Left lung (tissue), 10 donors: ENCODE data around the gene PKMYT1. TPM values are rescaled to one million over a fixed set of nuclear protein-coding genes. Genes with fewer than 3 reads are reported as not detected.

Source experiments
- ATAC-seq: fragments of 200-7000 bp; cut with Tn5 transposase; one replicate; pipeline ENCODE4 v1.9.1; 2020; ENCODE audit warnings: moderate library complexity
- DNase-seq, 4 donors: peaks; one replicate each; pipeline ENCODE4 v3.0.0-alpha.2; 2013 to 2020
- H3K27ac ChIP-seq, 2 donors: fragments of 200-600 bp; sonication (generic) in 1 of 2; one replicate each; pipeline versions ENCODE4 v1.5.0 to v1.8.0; 2020 to 2021
- H3K27me3 ChIP-seq, 2 donors: fragments of 200-600 bp; sonication (generic) in 1 of 2; one replicate each; pipeline versions ENCODE4 v1.5.0 to v1.8.0; 2020 to 2021
- H3K36me3 ChIP-seq, 2 donors: fragments of 200-600 bp; sonication (generic) in 1 of 2; one replicate each; pipeline versions ENCODE4 v1.5.0 to v1.8.0; 2020 to 2021
- H3K4me1 ChIP-seq, 2 donors: fragments of 200-600 bp; one replicate each; pipeline ENCODE4 v1.8.0; 2021
- H3K4me3 ChIP-seq, 2 donors: fragments of 200-600 bp; sonication (generic) in 1 of 2; one replicate each; pipeline versions ENCODE4 v1.5.0 to v1.8.0; 2020 to 2021; ENCODE audit warnings: mild to moderate bottlenecking in 1 of 2
- H3K9me3 ChIP-seq, 2 donors: fragments of 200-600 bp; sonication (generic) in 1 of 2; one replicate each; pipeline versions ENCODE4 v1.5.0 to v1.8.0; 2020 to 2021
- intact Hi-C, 2 donors: fragments of 100-400 bp; cut with DNase I; formaldehyde crosslinking; loops; one replicate each; pipeline versions ENCODE4 v1.11.2 to v1.14.2; 2022
- polyA plus RNA-seq, 6 donors: library from polyadenylated mRNA; unstranded; fragments of 120-200 nt; gene quantifications; one replicate each; pipeline ENCODE4 v1.2.1, GENCODE V29; 2013; ENCODE audit not compliant: insufficient read length in 6 of 6
- total RNA-seq, 2 donors: library from RNA; stranded (reverse); fragmentation: NEBNext Ultra II Directional; extraction: Animal tissue kit (Norgen Biotek cat#: 25700); gene quantifications; one replicate each; pipeline ENCODE4 v1.2.1, GENCODE V29; 2021
- TF ChIP-seq, protein P1 (sequence below), 2 donors: fragments of 200-600 bp; sonication (generic) in 1 of 2; IDR thresholded peaks; one replicate each; pipeline versions ENCODE4 v1.5.0 to v1.8.0; 2021; ENCODE audit warnings: antibody characterized with exemption in 2 of 2
- donor health status: DM: no; HTN: yes; CAD: no.
- donor health status: DM: no; HTN: no; CAD: no.

Gene PKMYT1
- total and polyA plus RNA-seq, 8 donors, result 13.9 to 21.8 (median 17.2) TPM

DNA sequence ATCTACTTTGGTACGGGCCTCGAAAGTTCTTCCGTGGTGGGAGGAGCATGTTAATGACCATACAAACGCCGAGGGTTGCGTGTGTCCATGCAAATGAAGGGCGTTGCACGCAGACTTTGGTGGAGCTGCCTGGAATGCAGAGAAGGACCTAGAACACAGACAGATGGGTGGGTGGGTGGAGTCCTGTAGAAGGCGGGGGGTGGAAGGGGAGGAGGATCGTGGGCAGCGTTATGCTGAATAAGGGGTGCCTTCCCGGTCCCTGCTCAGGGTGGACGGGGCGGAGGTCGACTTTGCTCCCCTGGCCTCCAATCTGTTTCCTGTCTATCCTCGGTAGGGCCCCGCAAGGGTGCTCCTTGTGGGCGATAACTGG lies 11.9 kb downstream of the PKMYT1 start:
- Histone ChIP-seq H3K4me3 (peak overlapping the region; percentile 72 to 80), H3K4me1 (peaks cover 19 to 74% of the 10 kb centered on the region in 2 donors), H3K27ac (no peak overlapping the region), H3K27me3 (peaks cover 53 to 54% of the 10 kb centered on the region in 2 donors), H3K36me3 (peaks cover 0 to 7% of the 10 kb centered on the region in 2 donors), H3K9me3 (no peaks in the 10 kb centered on the region)
- intact Hi-C loops, result no loop called here
- TF ChIP-seq, protein P1, sequence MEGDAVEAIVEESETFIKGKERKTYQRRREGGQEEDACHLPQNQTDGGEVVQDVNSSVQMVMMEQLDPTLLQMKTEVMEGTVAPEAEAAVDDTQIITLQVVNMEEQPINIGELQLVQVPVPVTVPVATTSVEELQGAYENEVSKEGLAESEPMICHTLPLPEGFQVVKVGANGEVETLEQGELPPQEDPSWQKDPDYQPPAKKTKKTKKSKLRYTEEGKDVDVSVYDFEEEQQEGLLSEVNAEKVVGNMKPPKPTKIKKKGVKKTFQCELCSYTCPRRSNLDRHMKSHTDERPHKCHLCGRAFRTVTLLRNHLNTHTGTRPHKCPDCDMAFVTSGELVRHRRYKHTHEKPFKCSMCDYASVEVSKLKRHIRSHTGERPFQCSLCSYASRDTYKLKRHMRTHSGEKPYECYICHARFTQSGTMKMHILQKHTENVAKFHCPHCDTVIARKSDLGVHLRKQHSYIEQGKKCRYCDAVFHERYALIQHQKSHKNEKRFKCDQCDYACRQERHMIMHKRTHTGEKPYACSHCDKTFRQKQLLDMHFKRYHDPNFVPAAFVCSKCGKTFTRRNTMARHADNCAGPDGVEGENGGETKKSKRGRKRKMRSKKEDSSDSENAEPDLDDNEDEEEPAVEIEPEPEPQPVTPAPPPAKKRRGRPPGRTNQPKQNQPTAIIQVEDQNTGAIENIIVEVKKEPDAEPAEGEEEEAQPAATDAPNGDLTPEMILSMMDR (IDR thresholded peaks at IDR 0.05), result no peak
- DNase-seq, result no peak
- ATAC-seq, result no peak

GRCh38 chr16:2967721-2968161 lies 12.5 kb downstream of the PKMYT1 start:
- peaks cover 0 to 7% of the 10 kb centered on the region in 2 donors for H3K36me3 ChIP-seq
- H3K27ac ChIP-seq, result no peak overlapping the region
- H3K4me1 ChIP-seq, result peaks cover 21 to 78% of the 10 kb centered on the region in 2 donors
- DNase-seq (peak in 1 of 4 donors; percentile 71), ATAC-seq (no peak)
- intact Hi-C loops, result no loop called here
- no peak overlapping the region for H3K4me3 ChIP-seq
- TF ChIP-seq, protein P1 (IDR thresholded peaks at IDR 0.05), result no peak
- H3K27me3 ChIP-seq, result peaks cover 59 to 60% of the 10 kb centered on the region in 2 donors
- no peaks in the 10 kb centered on the region for H3K9me3 ChIP-seq

DNA sequence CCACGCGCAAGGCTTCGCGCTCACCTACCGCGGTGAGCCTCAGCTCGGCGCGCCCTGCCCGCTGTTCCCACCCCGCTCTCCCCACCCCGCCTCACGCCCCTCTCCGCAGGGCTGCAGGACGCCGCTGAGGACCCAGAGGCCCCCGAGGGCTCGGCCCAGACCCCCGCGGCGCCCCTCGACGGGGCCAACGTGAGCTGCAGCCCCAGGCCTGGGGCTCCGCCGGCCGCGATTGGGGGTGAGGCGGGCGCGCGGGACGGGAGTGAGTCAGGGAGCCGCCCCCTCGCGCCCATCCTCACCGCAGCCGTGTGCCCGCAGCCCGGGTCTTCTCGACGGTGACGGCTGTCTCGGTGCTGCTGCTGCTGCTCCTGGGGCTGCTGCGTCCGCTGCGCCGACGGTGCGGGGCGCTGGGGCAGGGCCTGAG lies 13.0 kb downstream of the PKMYT1 start:
- peak in 1 of 4 donors; percentile 77 for DNase-seq
- H3K4me1 ChIP-seq, result peaks cover 21 to 78% of the 10 kb centered on the region in 2 donors

DNA sequence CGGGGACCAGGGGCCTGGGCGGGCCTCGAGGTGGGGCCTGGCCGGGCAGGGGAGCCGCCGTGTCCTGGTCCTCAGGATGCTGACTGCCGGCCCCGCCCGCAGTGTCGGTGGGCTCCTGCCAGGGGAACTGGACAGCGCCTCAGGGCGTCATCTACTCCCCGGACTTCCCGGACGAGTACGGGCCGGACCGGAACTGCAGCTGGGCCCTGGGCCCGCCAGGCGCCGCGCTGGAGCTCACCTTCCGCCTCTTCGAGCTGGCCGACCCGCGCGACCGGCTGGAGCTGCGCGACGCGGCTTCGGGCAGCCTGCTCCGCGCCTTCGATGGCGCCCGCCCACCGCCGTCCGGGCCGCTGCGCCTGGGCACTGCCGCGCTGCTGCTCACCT lies 13.4 kb downstream of the PKMYT1 start:
- peak in 2 of 4 donors; percentile 46 to 87 for DNase-seq
- H3K4me1 ChIP-seq, result peaks cover 21 to 78% of the 10 kb centered on the region in 2 donors
- H3K27ac ChIP-seq, result no peak overlapping the region
- H3K36me3 ChIP-seq, result peaks cover 0 to 2% of the 10 kb centered on the region in 2 donors
- peaks cover 68 to 70% of the 10 kb centered on the region in 2 donors for H3K27me3 ChIP-seq
- TF ChIP-seq, protein P1 (IDR thresholded peaks at IDR 0.05), result no peak
- ATAC-seq, result no peak
- H3K9me3 ChIP-seq, result no peaks in the 10 kb centered on the region
- H3K4me3 ChIP-seq, result peak overlapping the region in 1 of 2 donors; percentile 13
- intact Hi-C loops, result no loop called here

More for the DNA sequence above, 13.0 kb downstream of the PKMYT1 start:
- no peak overlapping the region for H3K27ac ChIP-seq
- H3K36me3 ChIP-seq, result peaks cover 0 to 6% of the 10 kb centered on the region in 2 donors
- TF ChIP-seq, protein P1 (IDR thresholded peaks at IDR 0.05), result no peak
- H3K9me3 ChIP-seq, result no peaks in the 10 kb centered on the region
- H3K4me3 ChIP-seq, result peak overlapping the region in 1 of 2 donors; percentile 13
- H3K27me3 ChIP-seq, result peaks cover 64 to 65% of the 10 kb centered on the region in 2 donors
- intact Hi-C loops, result no loop called here
- no peak for ATAC-seq

DNA sequence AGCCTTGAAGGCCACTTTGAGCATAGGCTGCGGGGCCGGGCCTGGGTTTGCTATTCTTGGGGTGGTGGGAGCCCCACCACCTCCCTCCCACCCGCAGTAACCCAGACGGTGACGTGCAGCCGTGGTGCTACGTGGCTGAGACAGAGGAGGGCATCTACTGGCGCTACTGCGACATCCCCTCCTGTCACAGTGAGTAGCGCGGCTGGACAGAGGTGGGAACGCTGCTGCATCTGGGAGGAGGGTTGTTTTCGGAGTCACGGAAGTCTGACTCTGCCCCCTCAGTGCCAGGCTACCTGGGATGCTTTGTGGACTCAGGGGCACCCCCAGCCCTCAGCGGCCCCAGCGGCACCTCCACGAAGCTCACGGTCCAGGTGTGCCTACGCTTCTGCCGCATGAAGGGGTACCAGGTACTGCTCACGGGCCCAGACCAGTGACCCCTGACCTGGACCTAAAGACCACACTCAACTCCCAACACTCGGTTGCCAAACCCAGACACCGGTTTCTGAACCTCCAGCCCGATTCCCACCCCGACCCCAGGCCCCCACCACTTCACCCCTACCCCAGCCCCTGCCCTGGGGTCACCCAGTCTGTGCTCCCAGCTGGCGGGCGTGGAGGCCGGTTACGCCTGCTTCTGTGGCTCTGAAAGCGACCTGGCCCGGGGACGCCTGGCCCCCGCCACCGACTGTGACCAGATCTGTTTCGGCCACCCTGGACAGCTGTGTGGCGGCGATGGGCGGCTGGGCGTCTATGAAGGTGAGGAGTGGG lies 14.0 kb downstream of the PKMYT1 start:
- Histone ChIP-seq H3K27ac (no peak overlapping the region), H3K4me3 (peak overlapping the region in 1 of 2 donors; percentile 13), H3K36me3 (no peaks in the 10 kb centered on the region), H3K4me1 (peaks cover 21 to 80% of the 10 kb centered on the region in 2 donors), H3K9me3 (no peaks in the 10 kb centered on the region), H3K27me3 (peaks cover 69 to 75% of the 10 kb centered on the region in 2 donors)
- ATAC-seq (no peak), DNase-seq (no peak)
- intact Hi-C loops, result no loop called here
- TF ChIP-seq, protein P1 (IDR thresholded peaks at IDR 0.05), result no peak
